ENCODE data around the gene UGT2B7.

GRCh38 chr4:69095301-69095731 is 958 bp upstream of the UGT2B7 start:
- TF ChIP-seq CTCF (conservative IDR thresholded peaks at IDR 0.05; ENCODE audit: low read depth, low read length) (no peak), EZH2 (IDR thresholded peaks at IDR 0.05; ENCODE audit: low read length, unreplicated experiment) (no peak)

All from PC-3 (cell line).